Cardiac fibroblast (primary cell): Measurements from ENCODE around the gene RFX2.
"Not testable (repeated sequence)": the region's sequence is repeated elsewhere in the genome, so short reads cannot be mapped to it uniquely, and the experiment has no call there.

Experiments
- DNase-seq, 2 donors: peaks; one replicate each; pipeline versions ENCODE4 v3.0.0 to v3.0.0-alpha.2; 2010; ENCODE audit warnings: low read depth in 2 of 2
- H3K4me3 ChIP-seq, 2 donors: replicated peaks in 1 of 2; 1 replicate in 1 of 2; 2 replicates in 1 of 2; pipeline ENCODE4 v1.5.1; 2011; ENCODE audit warnings: low read depth in 2 of 2, low read length in 2 of 2, mild to moderate bottlenecking in 2 of 2, moderate library complexity in 1 of 2
- TF ChIP-seq, protein P1 (sequence below): IDR thresholded peaks from one replicate; pipeline ENCODE4 v1.5.1; 2011; ENCODE audit warnings: low read depth, mild to moderate bottlenecking, low read length, inconsistent platforms

RFX2 gene

DNA sequence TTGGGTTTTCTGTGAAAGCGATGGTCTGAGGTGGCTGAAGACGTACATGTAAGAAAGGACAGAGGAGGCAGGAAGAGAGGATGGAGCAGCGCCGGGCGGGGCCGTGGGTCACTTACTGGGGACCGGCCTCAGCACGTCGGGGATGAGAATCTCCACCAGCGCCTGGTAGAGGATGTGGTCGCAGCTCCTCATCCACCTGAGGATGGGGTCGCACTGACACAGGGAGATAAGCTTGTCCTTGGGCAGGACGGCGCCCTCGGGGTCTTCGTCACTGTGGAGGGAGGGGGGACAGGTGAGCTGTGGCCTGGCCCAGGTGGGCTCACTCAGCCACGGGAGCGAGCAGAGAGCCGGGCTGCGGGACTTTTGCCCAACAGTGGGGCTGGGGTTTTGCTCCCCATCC, 103.4 kb downstream of the RFX2 start:
- DNase-seq: no peak
- H3K4me3 ChIP-seq: no peak overlapping the region
- TF ChIP-seq, protein P1, sequence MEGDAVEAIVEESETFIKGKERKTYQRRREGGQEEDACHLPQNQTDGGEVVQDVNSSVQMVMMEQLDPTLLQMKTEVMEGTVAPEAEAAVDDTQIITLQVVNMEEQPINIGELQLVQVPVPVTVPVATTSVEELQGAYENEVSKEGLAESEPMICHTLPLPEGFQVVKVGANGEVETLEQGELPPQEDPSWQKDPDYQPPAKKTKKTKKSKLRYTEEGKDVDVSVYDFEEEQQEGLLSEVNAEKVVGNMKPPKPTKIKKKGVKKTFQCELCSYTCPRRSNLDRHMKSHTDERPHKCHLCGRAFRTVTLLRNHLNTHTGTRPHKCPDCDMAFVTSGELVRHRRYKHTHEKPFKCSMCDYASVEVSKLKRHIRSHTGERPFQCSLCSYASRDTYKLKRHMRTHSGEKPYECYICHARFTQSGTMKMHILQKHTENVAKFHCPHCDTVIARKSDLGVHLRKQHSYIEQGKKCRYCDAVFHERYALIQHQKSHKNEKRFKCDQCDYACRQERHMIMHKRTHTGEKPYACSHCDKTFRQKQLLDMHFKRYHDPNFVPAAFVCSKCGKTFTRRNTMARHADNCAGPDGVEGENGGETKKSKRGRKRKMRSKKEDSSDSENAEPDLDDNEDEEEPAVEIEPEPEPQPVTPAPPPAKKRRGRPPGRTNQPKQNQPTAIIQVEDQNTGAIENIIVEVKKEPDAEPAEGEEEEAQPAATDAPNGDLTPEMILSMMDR: no peak

DNA sequence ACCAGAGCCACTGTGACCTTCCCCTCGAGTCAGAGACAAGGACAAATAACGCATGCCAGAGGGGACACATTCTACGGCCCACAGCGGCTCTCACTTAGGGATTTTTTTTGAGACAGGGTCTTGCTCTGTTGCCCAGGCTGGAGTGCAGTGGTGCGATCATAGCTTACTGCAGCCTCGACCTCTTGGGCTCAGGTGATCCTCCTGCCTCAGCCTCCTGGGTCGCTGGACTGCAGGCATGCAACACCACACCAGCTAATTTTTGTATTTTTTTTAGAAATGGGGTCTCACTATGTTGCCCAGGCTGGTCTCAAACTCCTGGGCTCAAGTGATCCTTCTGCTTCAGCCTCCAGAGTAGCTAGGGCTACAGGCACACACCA, 104.2 kb downstream of the RFX2 start:
- DNase-seq, H3K4me3 ChIP-seq: not testable (repeated sequence)

DNA sequence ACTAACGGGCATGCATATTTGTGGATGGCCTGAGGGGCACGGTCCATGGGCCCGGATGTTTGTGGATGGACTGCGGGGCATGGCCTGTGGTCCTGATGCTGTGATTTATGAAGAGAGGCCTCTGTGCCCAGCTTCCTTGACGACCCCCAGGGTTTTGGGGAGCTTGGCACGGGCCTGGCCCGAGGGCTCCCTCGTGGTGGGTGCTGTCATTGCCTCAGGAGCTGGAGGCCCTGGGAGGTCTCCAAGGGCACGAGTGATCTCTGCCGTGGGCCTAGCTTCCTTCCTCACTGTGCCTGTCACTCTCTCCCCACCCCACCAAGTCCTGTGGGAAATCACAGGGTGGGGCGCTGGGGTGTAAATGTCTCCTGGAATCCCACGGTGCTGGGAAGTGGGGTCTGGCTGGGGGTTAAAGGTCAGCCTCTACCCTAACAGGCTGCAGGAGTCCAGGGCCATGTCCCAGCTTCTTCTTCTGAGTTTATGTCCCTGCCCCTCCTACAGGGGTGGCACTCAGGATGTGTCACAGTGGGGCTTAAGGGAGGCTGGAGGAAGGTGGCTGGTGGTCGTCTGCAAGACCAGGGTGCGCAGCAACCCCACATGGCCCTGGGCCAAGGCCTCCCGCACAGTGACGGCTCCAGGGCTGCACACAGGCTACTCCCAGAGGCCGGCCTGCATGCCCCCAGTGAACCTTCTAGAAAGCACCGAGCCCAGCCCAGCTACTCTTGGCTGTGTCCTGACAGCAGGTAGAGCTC, 104.8 kb downstream of the RFX2 start:
- TF ChIP-seq, protein P1: no peak
- DNase-seq: no peak
- no peak overlapping the region for H3K4me3 ChIP-seq

DNA sequence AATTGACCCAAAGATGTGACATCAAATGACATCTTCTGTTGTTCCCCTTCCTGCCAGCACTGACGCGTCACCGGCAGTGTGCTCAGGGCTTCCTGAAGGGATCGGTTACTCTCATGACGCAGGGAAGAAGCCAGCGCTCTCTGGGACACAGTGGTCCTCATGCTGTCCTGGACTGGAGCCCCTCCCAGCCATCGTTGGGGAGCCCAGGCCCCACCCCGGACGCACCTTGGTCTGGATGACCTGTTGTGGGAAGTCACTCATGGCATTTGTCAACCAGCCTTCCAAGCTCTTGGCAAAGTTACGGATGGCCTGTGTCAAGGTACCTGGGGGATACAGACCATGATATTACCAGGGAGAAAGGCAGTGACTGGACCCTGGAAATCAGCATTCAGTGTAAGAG, 106.3 kb downstream of the RFX2 start:
- no peak overlapping the region for H3K4me3 ChIP-seq
- no peak for DNase-seq
- TF ChIP-seq, protein P1: no peak

DNA sequence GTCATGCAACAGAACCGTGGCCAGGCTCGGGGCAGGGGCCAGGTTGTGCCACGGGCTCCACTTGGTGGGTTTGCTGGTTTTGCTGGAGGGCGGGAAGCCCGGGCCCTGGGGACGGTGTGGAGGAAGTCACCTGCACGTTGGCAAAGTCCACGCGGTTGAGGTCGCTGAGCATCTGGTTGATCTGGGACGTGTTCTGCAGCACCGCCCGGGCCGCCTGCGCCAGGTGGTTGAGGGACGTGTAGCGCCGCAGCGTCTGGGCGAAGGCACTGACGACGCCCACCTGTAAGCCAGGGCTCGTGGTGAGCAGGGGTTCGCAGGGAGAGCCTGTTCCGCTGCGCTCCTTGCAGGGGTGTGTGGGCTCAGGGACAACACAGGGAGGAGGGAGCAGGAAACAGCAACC, 107.7 kb downstream of the RFX2 start:
- DNase-seq: no peak
- H3K4me3 ChIP-seq: no peak overlapping the region
- TF ChIP-seq, protein P1: no peak

DNA sequence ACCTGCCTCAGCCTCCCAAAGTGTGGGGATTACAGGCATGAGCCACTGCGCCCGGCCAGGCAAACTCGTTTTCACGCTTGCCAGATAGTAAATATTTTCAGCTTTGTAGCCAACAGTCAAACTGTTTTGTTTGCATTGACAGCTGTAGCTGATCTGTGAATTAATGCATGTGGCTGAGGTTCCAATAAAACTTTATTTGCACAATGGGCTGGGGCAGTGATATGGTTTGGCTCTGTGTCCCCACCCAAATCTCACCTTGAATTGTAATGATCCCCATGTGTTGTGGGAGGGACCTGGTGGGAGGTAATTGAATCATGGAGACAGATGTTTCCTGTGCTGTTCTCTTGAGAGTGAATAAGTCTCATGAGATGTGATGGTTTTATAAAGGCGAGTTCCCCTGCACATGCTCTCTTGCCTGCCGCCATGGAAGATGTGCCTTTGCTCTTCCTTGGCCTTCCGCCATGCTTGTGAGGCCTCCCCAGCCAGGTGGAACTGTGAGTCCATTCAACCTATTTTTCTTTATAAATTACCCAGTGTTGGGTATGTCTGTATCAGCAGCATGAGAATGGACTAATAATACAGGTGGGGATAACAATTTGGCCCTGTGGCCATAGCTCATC, 110.0 kb downstream of the RFX2 start:
- no peak for DNase-seq
- no peak overlapping the region for H3K4me3 ChIP-seq
- TF ChIP-seq, protein P1: no peak

DNA sequence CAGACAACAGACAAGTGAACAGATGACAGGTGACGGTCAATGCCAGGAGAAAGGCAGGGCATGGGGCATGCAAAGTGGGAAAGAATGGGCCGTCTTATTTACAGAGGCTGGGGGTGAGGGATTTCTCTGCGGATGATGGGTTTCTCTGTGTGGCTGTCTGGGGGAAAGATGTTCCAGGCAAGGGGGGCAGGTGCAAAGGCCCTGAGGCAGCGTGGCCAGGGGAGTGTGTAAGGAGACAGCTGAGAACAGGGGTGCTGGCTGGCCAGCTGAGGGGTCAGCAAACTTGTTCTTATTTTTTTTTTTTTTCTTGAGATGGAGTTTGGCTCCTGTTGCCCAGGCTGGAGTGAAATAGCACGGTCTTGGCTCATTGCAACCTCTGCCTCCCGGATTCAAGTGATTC, 110.6 kb downstream of the RFX2 start:
- H3K4me3 ChIP-seq: no peak overlapping the region
- TF ChIP-seq, protein P1: no peak
- DNase-seq: no peak
